ENCODE results near the gene ROBO4. TPM values are rescaled to one million over a fixed set of nuclear protein-coding genes. Genes with fewer than 3 reads are reported as not detected.

ROBO4 gene
- total RNA-seq, 2 donors from 2014 or later, result 13.2 to 21.4 TPM

DNA sequence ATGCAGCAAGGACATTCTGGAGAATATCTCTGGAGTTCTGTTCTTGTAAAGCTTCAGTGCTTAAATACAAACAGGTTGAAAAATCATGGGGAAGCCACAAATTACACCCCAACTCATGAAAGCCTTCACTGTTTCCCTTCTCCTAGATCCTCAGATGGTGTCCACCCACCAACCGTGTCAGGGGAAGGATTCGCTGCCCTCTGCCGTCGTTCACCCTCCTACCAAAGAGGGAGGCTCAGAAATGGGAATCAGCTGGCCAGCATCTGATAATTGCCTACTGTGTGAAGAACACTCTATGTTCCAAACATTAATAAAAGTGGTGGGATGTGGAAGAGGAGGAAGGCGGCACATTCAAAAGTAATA is 45.6 kb upstream of the ROBO4 start:
- Histone ChIP-seq H3K27me3 (no peaks in the 10 kb centered on the region), H3K27ac (no peak overlapping the region), H3K36me3 (replicated peaks in 1 of 2; ENCODE audit: insufficient read depth in 1 of 2, low read depth in 2 of 2) (no peaks in the 10 kb centered on the region), H3K9me3 (no peaks in the 10 kb centered on the region), H3K4me1 (no peaks in the 10 kb centered on the region), H3K4me3 (no peak overlapping the region)
- TF ChIP-seq, protein P1, sequence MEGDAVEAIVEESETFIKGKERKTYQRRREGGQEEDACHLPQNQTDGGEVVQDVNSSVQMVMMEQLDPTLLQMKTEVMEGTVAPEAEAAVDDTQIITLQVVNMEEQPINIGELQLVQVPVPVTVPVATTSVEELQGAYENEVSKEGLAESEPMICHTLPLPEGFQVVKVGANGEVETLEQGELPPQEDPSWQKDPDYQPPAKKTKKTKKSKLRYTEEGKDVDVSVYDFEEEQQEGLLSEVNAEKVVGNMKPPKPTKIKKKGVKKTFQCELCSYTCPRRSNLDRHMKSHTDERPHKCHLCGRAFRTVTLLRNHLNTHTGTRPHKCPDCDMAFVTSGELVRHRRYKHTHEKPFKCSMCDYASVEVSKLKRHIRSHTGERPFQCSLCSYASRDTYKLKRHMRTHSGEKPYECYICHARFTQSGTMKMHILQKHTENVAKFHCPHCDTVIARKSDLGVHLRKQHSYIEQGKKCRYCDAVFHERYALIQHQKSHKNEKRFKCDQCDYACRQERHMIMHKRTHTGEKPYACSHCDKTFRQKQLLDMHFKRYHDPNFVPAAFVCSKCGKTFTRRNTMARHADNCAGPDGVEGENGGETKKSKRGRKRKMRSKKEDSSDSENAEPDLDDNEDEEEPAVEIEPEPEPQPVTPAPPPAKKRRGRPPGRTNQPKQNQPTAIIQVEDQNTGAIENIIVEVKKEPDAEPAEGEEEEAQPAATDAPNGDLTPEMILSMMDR (IDR thresholded peaks at IDR 0.05), result no peak
- TF ChIP-seq POLR2A (IDR thresholded peaks at IDR 0.05), result no peak
- DNase-seq (no peak), ATAC-seq (no peak)
- WGBS, 2 donors, result 58 to 60% methylated on average over 5 of the region's 5 CpGs
- intact Hi-C loops (cut with DNase I), result no loop called here

DNA sequence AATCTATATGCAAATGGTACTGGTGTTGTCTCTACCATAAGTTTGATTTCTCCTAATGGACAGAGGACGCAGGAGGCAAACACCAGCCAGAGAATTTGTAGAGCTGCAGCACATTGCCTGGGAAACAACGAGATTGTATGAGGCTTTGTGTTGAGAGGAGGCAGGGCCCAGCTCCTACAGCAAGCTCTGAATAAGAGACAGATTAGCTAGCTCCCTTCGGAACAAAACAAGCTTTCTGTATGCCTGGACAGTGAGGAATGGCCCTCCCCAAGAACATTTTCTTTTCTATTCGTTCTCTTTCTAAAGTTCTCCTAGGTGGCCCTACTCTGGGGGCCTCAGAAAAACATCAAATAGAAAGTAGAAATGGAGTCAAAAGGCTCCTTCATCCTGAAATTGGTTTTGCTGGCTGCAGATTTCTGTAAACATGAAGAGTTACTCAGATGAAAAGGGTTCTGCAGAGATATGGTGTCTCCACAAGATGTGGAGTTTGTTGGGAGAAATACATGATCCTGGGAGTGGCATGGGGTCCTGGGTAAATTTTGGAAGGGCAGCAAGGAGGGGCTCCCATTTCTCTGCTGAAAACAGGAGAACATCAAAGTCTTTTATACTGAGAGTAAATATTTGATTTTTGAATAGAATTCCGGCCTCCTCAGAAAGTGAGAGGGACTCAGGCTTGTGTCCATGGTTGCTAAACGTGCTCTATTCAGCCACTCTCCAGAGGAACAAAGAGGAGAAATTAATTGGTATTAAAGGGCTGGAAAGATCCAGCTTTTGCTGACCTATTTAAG is 45.0 kb upstream of the ROBO4 start:
- H3K4me1 ChIP-seq, result no peaks in the 10 kb centered on the region
- H3K9me3 ChIP-seq, result no peaks in the 10 kb centered on the region
- ATAC-seq (no peak), DNase-seq (no peak)
- no peaks in the 10 kb centered on the region for H3K27me3 ChIP-seq
- no peaks in the 10 kb centered on the region for H3K36me3 ChIP-seq (replicated peaks in 1 of 2; ENCODE audit: insufficient read depth in 1 of 2, low read depth in 2 of 2)
- intact Hi-C loops (cut with DNase I), result no loop called here
- no peak for TF ChIP-seq POLR2A (IDR thresholded peaks at IDR 0.05)
- TF ChIP-seq, protein P1 (IDR thresholded peaks at IDR 0.05), result no peak
- no peak overlapping the region for H3K27ac ChIP-seq
- 43 to 45% methylated on average over 6 of the region's 6 CpGs for WGBS, 2 donors
- no peak overlapping the region for H3K4me3 ChIP-seq

DNA sequence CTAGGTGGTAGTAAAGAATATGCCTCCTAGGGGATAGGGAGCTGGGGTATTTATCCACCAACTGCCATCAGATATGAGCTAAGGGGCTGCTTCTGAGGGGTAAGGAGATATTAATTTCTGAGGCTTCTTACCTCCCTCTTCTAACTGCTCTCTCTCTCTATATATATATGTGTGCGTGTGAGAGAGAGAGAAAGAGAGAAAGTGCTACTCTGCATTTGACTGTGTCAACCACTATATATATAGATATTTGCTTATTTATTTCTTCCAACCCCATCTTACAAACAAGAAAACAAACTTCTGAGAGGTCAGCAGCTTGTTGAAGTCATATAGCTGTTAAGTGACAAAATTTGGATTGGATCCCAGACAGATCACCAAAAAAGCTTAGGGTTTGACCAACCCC is 44.0 kb upstream of the ROBO4 start:
- Histone ChIP-seq H3K4me3 (no peak overlapping the region), H3K36me3 (replicated peaks in 1 of 2; ENCODE audit: insufficient read depth in 1 of 2, low read depth in 2 of 2) (no peaks in the 10 kb centered on the region), H3K9me3 (no peaks in the 10 kb centered on the region), H3K27ac (no peak overlapping the region), H3K27me3 (no peaks in the 10 kb centered on the region), H3K4me1 (no peaks in the 10 kb centered on the region)
- intact Hi-C loops (cut with DNase I), result no loop called here
- TF ChIP-seq, protein P1 (IDR thresholded peaks at IDR 0.05), result no peak
- TF ChIP-seq POLR2A (IDR thresholded peaks at IDR 0.05), result no peak
- DNase-seq (no peak), ATAC-seq (no peak)
- 65 to 80% methylated on average over 1 of the region's 1 CpG for WGBS, 2 donors

DNA sequence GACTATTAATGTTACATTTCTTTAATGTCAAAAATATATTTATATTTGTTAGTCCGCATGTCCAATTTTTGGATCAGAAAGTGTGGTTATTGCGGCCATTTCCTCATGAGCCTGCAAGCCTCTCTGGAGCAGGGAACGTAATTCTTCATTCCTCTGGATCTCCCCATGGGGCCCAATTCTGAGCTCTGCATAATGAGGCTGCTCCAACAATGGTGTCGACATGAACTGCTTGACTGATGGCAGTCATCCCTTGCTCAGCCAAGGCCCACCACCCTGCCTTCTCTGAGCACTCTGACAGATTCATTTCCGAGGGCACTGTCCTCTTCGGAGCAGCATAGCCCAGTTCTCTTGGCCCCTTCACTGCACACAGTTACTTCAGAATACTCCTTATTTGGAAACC is 41.3 kb upstream of the ROBO4 start:
- no peaks in the 10 kb centered on the region for H3K36me3 ChIP-seq (replicated peaks in 1 of 2; ENCODE audit: insufficient read depth in 1 of 2, low read depth in 2 of 2)
- H3K27me3 ChIP-seq, result no peaks in the 10 kb centered on the region
- WGBS, 2 donors, result 60 to 70% methylated on average over 6 of the region's 6 CpGs
- TF ChIP-seq, protein P1 (IDR thresholded peaks at IDR 0.05), result no peak
- TF ChIP-seq POLR2A (IDR thresholded peaks at IDR 0.05), result no peak
- H3K9me3 ChIP-seq, result no peaks in the 10 kb centered on the region
- no peak overlapping the region for H3K4me3 ChIP-seq
- intact Hi-C loops (cut with DNase I), result no loop called here
- DNase-seq, result no peak
- no peaks in the 10 kb centered on the region for H3K4me1 ChIP-seq
- ATAC-seq, result no peak
- no peak overlapping the region for H3K27ac ChIP-seq

DNA sequence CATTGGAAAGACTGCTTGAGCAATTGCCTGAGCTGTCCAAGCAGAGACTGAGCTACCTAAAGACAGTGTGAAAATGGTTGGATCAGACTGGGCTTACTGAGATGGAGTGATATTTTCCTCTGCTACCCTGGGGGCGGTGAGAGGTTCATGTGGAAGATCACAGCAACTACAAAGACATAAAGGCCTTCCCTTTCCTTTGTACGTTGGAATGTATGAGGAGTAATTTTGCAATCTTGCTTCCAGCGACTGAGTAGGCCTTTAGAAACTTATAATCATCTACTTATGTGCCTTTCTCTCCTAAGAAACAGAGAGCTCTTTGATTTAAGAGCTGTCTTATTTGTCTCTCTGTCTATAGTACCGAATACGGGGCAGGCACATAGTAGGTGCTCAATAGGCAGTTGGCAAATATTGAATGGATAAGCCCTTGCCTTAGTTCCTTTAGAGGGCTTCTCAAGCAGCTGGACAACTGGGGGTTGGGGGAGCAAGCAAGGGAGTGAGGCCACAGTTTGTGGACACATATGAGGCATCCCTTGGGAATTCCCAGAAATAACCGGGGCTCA is 40.6 kb upstream of the ROBO4 start:
- intact Hi-C loops (cut with DNase I), result no loop called here
- Histone ChIP-seq H3K27me3 (no peaks in the 10 kb centered on the region), H3K36me3 (replicated peaks in 1 of 2; ENCODE audit: insufficient read depth in 1 of 2, low read depth in 2 of 2) (no peaks in the 10 kb centered on the region), H3K9me3 (no peaks in the 10 kb centered on the region), H3K4me3 (no peak overlapping the region), H3K27ac (no peak overlapping the region), H3K4me1 (no peaks in the 10 kb centered on the region)
- DNase-seq, result no peak
- no peak for ATAC-seq
- TF ChIP-seq, protein P1 (IDR thresholded peaks at IDR 0.05), result no peak
- TF ChIP-seq POLR2A (IDR thresholded peaks at IDR 0.05), result no peak
- WGBS, 2 donors, result 54% methylated on average over 6 of the region's 6 CpGs
